ENCODE measurements around the gene WDR17. TPM values are rescaled to one million over a fixed set of nuclear protein-coding genes. Genes with fewer than 3 reads are reported as not detected.
A peak's percentile ranks its signal among the peaks of the same experiment; 100 is the strongest.

WDR17 gene
- polyA plus RNA-seq, 1 experiment = 0.10 TPM

DNA sequence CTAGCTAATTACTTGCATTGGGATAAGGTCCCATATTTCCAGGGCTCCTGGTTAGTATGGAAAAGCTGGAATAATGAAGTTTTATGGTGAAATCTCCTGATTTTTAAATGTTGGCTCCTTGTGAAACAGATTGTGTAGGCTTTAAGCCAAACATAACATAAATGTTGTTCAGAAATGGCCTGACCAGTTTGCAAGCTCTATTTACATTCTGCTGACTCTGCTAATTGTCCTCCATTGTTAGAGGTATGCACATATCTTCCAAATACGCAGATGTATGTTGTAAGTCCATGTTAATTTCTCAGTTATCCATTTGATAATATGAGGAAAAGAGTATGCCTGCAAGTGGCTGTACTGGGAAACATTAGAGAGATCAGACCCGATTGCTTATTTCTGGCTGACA is 11.9 kb upstream of the WDR17 start:
- no peak for DNase-seq (ENCODE audit: low read depth)
- ChIA-PET POLR2A (no interaction called here), CTCF (interaction anchor here (0.7 to 1.2 kb wide), 2 partner anchors 17 to 19 kb away, joined by 3 read pairs; no protein-coding TSS in a partner anchor)
- Histone ChIP-seq H3K36me3 (ENCODE audit: control insufficient read depth, insufficient read depth, low read length) (no peaks in the 10 kb centered on the region), H3K27me3 (ENCODE audit: control insufficient read depth, insufficient read depth, low read length) (no peaks in the 10 kb centered on the region), H3K4me3 (ENCODE audit: low read depth, low read length) (no peak overlapping the region)
- TF ChIP-seq, protein P1, sequence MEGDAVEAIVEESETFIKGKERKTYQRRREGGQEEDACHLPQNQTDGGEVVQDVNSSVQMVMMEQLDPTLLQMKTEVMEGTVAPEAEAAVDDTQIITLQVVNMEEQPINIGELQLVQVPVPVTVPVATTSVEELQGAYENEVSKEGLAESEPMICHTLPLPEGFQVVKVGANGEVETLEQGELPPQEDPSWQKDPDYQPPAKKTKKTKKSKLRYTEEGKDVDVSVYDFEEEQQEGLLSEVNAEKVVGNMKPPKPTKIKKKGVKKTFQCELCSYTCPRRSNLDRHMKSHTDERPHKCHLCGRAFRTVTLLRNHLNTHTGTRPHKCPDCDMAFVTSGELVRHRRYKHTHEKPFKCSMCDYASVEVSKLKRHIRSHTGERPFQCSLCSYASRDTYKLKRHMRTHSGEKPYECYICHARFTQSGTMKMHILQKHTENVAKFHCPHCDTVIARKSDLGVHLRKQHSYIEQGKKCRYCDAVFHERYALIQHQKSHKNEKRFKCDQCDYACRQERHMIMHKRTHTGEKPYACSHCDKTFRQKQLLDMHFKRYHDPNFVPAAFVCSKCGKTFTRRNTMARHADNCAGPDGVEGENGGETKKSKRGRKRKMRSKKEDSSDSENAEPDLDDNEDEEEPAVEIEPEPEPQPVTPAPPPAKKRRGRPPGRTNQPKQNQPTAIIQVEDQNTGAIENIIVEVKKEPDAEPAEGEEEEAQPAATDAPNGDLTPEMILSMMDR (IDR thresholded peaks at IDR 0.05; ENCODE audit: insufficient read depth, low read depth, low read length) = no peak

DNA sequence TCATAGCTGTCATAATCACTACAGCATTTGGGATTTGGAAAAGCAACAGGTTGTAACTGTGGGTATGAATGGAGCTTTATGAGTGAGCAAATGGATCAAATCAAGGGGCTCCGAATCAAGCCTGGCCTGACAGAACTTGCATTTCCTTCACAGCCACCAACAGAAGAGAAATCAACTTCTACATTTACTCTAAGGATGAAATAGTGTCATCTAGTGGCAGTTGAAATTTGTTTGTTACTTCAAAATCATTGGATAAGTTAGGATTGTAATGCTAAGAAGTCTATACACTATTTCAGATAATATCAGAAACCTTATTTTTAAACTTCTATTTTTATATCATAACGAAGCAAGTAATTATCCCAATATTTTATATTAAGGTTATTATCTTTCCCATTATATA is 10.7 kb upstream of the WDR17 start:
- DNase-seq (ENCODE audit: low read depth) = no peak
- POLR2A ChIA-PET = no interaction called here
- TF ChIP-seq, protein P1 (IDR thresholded peaks at IDR 0.05; ENCODE audit: insufficient read depth, low read depth, low read length) = peak; percentile 5; the same call in 1 of the 2 replicates
- Histone ChIP-seq H3K36me3 (ENCODE audit: control insufficient read depth, insufficient read depth, low read length) (no peaks in the 10 kb centered on the region), H3K27me3 (ENCODE audit: control insufficient read depth, insufficient read depth, low read length) (peaks cover 1% of the 10 kb centered on the region), H3K4me3 (ENCODE audit: low read depth, low read length) (no peak overlapping the region)
- CTCF ChIA-PET = no interaction called here

DNA sequence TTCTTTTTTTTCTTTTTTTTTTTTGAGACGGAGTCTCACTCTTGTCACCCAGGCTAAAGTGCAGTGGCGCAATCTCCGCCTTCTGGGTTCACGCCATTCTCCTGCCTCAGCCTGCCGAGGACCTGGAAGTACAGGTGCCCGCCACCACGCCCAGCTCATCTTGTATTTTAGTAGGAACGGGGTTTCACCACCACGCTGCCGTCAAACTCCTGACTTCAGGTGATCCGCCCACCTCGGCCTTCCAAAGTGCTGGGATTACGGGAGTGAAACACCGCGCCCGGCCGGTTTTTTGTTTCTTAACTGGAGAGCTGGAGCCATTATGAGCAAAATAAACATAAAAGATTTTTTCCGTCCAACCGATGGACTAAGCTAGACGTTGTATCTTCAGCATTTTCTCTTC is 1.9 kb upstream of the WDR17 start:
- TF ChIP-seq, protein P1 (IDR thresholded peaks at IDR 0.05; ENCODE audit: insufficient read depth, low read depth, low read length) = no peak
- DNase-seq (ENCODE audit: low read depth) = no peak
- Histone ChIP-seq H3K36me3 (ENCODE audit: control insufficient read depth, insufficient read depth, low read length) (no peaks in the 10 kb centered on the region), H3K4me3 (ENCODE audit: low read depth, low read length) (no peak overlapping the region), H3K27me3 (ENCODE audit: control insufficient read depth, insufficient read depth, low read length) (peaks cover 2% of the 10 kb centered on the region)
- ChIA-PET POLR2A (no interaction called here), CTCF (no interaction called here)

DNA sequence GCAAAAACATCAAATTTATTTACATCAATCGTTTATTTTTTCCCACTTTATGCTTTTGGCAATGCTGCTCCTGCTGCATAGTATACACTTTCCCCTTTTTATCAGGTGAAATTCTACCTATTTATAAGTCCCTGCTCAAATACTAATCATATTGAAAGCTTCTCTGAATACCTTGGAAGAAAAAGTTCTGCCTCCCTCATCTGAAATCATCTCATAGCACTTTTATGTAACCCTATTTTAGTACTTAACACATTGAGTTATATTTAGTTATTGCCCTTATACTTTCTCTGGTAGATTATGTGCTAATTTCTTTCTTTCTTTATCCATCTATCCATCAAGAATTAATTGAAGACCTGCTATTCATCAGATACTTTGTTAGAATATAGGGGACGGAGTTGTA is 1.1 kb upstream of the WDR17 start:
- Histone ChIP-seq H3K27me3 (ENCODE audit: control insufficient read depth, insufficient read depth, low read length) (peaks cover 2% of the 10 kb centered on the region), H3K4me3 (ENCODE audit: low read depth, low read length) (no peak overlapping the region), H3K36me3 (ENCODE audit: control insufficient read depth, insufficient read depth, low read length) (no peaks in the 10 kb centered on the region)
- DNase-seq (ENCODE audit: low read depth) = no peak
- ChIA-PET POLR2A (no interaction called here), CTCF (interaction anchor here (0.7 kb wide), 1 partner anchor 285 kb away, joined by 3 read pairs; no protein-coding TSS in a partner anchor)
- TF ChIP-seq, protein P1 (IDR thresholded peaks at IDR 0.05; ENCODE audit: insufficient read depth, low read depth, low read length) = no peak

- Histone ChIP-seq H3K36me3 (ENCODE audit: control insufficient read depth, insufficient read depth, low read length) (no peaks in the 10 kb centered on the region), H3K27me3 (ENCODE audit: control insufficient read depth, insufficient read depth, low read length) (no peaks in the 10 kb centered on the region; the same call in 1 of the 2 replicates), H3K4me3 (ENCODE audit: low read depth, low read length) (no peak overlapping the region)
- DNase-seq (ENCODE audit: low read depth) = no peak
- POLR2A ChIA-PET = no interaction called here
- TF ChIP-seq, protein P1 (IDR thresholded peaks at IDR 0.05; ENCODE audit: insufficient read depth, low read depth, low read length) = no peak
- CTCF ChIA-PET = no interaction called here
Measured at GRCh38 chr4:176066757-176067156, 1.1 kb downstream of the WDR17 start.

Measured in BJ (cell line).